Keratinocyte (primary cell): ENCODE data around the gene ABHD2.

Experiments
- EZH2 ChIP-seq: IDR thresholded peaks from one replicate; pipeline ENCODE4 v1.6.1; 2012; ENCODE audit warnings: inconsistent platforms, mild to moderate bottlenecking, low read length, moderate library complexity
- TF ChIP-seq, protein P1 (sequence below), 3 experiments: IDR thresholded peaks in 1 of 3; conservative IDR thresholded peaks in 1 of 3; optimal IDR thresholded peaks in 1 of 3; 2 replicates in 2 of 3; 3 replicates in 1 of 3; pipeline versions ENCODE3 to v1.5.1; 2011; ENCODE audit warnings: low read length in 3 of 3, mild to moderate bottlenecking in 3 of 3, moderate library complexity in 2 of 3, control low read depth in 1 of 3, inconsistent platforms in 1 of 3; ENCODE audit not compliant: insufficient read depth in 2 of 3; ENCODE audit errors: extremely low read depth in 1 of 3

DNA sequence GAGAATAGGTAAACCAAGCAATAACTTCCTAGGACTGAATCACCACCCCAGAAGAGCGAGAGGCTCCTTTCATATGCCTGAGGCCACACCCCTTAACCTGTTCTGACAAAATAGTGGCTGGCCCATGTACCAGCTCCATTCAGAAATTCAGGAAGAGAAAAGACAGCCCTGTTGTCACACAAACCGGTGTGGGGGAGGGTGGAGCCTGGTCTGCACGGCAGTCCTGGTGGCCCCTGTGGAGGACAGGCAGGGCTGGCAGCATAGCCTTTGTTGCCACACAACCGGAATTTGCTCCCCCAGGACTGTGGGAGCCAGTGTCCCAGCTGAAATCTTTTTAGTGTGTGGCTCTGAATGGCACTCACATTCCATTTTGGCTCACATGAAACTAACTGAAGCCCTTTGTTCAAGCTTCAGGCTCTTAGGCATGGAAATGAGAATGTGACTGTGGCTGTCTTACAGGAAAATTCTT lies 109.3 kb downstream of the ABHD2 start:
- TF ChIP-seq, protein P1, sequence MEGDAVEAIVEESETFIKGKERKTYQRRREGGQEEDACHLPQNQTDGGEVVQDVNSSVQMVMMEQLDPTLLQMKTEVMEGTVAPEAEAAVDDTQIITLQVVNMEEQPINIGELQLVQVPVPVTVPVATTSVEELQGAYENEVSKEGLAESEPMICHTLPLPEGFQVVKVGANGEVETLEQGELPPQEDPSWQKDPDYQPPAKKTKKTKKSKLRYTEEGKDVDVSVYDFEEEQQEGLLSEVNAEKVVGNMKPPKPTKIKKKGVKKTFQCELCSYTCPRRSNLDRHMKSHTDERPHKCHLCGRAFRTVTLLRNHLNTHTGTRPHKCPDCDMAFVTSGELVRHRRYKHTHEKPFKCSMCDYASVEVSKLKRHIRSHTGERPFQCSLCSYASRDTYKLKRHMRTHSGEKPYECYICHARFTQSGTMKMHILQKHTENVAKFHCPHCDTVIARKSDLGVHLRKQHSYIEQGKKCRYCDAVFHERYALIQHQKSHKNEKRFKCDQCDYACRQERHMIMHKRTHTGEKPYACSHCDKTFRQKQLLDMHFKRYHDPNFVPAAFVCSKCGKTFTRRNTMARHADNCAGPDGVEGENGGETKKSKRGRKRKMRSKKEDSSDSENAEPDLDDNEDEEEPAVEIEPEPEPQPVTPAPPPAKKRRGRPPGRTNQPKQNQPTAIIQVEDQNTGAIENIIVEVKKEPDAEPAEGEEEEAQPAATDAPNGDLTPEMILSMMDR (optimal IDR thresholded peaks at IDR 0.05 in 1 of 3, IDR thresholded peaks at IDR 0.05 in 1 of 3, conservative IDR thresholded peaks at IDR 0.05 in 1 of 3; ENCODE audit: extremely low read depth in 1 of 3, insufficient read depth in 2 of 3, low read length in 3 of 3): no peak
- TF ChIP-seq EZH2: no peak
